GF-D8 (cell line): ENCODE measurements around the gene THRB.
"Not testable (repeated sequence)": the region's sequence is repeated elsewhere in the genome, so short reads cannot be mapped to it uniquely, and the experiment has no call there.

ENCODE experiments used
- DNase-seq: peaks from one replicate; lab custom pipeline; 2025; lab: John Stamatoyannopoulos, UW

THRB gene

DNA sequence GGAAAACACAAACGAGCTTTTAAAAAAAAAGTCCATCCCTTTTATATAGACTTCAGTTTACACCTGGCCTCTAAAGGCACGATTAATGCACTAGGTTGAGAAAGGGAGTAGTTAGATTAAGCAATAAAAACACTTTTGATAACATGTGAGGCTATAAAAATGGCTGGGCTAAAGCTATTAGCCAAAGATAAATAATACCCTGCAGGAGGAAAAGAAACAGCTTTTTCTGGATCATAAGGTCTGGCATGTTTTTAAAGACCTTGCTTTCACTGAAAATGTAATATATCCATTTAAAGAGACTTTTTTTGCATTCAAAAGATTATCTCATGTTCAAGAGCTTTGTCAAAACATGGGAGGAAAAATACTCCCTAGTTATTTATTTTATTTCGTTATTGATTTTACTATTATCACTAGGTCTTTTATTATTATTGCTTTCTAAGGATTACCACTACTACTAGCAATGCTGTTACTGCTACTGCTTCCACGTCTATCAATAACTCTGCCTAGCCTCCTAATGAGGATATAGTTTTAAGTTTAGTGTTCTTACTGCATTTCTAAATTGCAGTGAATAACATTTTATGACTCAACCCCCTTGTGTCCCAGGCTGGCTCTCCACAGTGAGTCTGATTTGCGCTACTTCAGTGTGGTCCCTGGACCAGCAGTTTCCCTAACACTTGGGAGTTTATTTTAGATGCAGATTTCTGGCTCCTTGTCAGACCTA is 93.4 kb downstream of the THRB start:
- no peak for DNase-seq

DNA sequence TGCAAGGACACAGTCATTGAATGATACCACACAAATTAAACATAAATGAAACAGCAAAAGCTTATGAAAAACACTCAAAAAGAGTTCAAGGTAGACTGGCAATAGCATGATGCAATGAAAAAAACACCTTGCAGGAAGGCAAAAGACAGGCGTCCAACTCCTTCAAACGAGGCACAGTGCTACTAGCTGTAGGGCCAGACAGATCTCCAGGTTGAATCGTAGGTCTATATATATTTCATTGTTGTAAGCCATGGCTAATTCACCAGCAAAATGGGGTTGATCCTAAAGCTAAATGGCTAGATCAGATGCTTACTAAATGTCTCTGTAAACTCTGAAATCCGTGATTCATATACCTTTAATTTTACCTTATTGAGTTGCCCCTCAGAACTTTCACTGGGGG is 94.2 kb downstream of the THRB start:
- no peak for DNase-seq

DNA sequence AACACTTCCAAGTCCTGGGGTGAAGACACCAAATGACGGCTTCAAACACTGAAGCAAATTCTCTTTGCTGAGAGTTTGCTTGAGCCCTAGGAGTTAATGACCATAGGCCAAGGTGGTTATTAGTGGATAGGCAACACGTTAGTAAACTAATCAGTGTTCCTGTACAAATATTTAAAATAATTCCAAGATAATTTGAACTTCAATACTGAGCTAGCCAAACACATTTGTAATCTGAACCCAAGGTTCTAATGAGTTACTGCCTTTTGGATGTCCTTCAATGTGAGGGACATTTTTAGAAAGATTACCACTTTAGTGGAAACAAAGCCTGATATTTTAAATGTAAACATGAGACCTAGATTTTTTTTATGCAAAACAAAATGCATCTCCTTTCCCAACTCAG is 94.6 kb downstream of the THRB start:
- no peak for DNase-seq

DNA sequence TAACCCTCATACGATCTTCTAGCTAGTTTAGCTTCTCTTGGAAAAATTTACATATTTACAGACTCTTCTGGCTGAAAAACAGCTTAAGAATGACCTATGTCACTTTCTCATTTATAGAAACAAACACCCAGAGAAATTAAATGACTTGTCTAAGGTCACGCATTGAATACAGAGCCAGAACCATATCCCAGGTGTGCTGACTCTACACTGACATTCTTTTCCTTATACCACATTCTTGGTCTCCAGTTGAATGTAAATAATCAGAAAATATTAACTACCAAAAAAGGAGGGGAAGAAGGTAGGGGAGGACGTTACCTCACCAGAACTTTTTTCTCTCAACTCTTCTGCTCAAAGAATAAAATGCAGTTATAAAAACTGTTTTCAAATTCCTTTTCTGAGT is 95.0 kb downstream of the THRB start:
- DNase-seq: no peak

DNA sequence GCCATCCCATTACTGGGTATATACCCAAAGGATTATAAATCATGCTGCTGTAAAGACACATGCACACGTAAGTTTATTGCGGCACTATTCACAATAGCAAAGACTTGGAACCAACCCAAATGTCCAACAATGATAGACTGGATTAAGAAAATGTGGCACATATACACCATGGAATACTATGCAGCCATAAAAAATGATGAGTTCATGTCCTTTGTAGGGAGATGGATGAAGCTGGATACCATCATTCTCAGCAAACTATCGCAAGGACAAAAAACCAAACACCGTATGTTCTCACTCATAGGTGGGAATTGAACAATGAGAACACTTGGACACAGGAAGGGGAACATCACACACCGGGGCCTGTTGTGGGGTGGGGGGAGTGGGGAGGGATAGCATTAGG is 95.9 kb downstream of the THRB start:
- not testable (repeated sequence) for DNase-seq

DNA sequence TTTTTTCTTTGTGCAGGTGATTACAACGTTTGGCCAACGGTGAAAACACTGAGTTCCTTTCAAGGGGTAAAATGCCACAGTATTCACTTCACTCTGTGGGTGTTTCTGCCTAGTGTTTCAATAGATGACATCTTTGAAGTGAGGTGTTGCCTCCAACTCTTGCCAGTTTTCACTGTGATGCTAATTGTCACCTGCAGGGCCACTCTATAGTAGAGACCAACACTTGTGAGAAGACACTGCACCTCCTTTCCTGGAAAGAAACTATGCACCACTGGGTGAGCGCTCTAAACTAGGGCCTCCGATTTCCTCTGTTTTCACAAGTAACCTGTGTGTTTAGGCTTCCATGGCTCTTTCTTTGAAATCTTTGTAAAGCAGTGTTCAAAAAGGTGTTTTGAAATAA is 98.3 kb downstream of the THRB start:
- no peak for DNase-seq

DNA sequence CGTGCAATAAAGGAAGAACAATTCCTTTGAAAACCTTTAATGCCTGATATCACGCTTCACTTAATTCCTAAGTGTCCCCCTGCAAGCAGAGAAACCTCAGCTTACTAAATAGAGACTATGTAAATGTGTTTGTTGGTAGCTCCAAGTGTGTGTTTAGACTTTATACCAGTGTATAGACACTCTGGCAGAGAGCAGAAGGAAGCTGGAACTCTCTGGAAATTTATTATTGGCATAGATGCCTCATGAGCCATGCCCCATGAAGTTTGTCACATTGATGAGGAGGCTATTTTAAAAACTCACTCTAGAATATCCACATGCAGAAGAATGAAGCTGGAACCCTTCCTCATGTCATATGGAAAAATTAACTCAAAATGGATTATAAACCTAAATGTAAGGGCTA is 99.9 kb downstream of the THRB start:
- no peak for DNase-seq

DNA sequence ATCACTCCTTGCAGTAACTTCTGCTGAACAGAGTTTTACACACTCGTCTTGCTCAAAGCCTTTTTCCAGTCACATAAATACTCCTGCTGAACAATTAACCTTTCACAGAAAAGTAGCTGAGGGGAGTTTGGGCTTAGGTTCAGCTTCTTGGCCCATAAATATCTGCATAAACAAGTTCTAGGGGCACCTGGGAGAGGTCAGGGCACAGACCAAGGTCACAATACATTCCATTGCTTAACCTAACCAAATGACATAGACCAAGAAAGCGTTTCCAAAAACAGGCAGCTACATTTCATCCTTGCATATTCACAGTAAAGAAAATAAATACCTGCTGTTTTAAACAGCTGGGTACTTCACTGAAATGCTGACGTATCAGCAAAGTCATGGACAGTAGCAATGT is 101.3 kb downstream of the THRB start:
- DNase-seq: no peak

DNA sequence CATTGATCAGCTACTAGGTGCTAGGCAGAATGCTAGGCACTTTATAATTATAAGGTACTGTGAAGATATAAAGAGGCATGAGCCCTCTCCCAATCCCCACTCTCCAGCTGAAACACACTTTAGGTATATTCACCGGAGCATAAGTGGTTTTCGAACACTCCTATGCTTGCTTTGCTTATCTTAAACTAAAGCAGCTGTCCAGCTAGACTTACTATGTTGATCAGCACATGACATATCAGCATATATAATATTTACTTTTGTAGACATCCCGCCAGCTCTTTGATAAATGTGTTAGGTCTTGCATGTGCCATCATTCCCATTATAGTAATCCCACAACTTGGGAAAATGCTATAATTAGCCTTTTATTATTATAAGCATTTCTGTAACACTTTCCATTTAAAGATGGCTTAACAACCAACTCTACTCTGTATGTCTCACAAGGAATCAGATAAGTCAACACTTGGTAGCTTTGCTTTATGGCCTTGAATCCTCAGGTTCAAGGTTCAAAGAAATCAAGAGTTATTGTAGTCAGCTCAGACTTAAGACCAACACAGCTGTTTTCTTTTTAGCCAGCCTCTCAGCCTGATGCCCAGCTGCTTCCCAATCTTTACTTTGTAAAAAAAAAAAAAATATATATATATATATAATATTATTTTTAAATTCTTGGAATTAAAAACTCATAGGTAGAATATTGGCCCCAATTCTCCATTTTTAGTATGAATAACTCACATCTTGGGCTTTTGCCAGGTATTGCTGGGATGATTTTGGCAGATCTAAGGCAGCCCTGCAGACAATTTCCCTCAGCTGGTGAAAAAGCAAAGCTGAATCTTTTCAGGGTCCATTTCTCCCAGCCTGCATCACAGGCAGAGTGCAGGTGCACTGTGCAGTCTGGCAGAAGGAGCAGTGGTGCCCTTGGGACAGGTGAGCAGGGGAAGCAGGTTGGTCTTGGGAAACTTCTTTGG is 104.2 kb downstream of the THRB start:
- no peak for DNase-seq

DNA sequence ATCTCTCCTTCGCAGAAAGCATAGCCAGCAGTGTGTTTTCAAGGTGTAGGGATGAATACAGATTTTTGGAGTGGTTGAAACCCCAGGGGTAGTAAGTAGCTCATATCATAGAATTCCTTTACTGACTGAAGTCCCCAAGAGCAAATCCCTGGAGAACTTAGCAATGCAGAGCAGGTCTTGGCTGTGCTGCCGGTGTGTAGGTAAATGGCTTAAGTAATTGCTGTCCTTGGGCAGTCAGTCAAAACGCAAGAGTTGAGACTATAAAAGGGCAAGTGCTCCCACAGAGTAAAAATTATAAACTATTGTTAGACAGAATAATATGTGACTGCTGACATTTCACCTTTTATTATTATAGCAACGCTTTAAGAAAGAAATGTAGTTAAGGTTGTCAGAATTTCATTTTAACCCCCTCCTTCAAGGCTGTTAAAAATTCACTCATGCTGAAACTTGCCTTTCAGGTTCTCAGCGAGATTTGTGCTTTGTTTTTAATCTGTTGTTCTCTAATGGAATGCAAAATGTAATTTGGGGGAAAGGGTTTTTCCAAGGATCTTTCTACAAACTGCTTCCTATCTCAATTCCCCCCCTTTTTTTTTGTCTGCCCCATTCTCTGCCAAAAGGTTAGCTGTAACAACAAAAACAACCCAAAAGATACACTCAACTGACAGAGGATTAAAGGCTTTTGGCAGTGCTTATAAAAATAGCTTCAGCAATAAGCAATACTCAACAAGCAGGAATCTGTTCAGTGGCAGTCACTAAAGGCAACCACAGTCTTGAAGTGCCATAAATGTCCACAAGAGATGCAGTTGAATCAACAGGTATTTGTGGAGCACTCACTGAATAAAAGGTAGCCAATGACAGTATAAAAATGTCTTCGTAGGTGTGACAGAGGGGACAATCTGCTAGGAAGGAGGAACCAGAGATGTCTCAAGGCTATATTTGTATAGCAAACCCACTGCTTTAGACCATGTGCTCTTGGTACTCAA is 105.3 kb downstream of the THRB start:
- DNase-seq: no peak

DNA sequence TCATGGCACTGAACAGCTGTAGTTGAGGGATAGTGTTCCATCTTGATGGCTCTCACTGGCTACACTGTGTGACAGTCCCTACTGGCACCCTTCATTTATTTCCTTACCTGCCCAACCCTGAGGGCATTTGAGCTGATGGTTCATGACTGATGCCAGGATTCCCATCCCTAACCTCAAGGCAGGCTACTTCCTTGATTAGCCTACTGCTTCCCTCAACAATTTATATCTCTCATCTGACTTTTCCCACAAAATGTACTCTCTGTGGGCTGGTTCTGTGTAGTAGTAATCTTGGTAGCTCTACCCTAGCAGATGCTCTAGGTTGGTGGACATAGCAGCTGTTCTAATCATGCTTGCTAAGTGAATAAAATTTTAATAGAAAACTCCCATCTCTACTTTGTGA is 106.0 kb downstream of the THRB start:
- no peak for DNase-seq

DNA sequence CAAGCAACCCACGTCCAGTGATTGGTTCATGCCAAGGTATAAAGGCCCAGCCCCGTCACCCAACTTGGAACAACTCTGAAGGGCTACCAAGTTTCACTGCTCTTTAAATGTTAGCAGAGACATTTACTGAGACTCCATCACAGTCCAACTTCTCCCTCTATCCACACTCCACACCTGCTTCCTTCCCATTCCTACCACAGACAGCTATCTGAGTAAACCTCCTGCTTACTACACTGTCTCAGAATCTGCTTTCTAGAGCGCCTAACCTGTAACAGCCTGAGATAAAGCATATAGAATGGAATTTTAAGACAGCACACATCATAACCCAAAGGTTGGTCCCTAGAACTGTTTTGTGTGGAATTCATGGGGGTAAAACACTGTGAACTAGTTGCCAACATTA is 106.5 kb downstream of the THRB start:
- no peak for DNase-seq

DNA sequence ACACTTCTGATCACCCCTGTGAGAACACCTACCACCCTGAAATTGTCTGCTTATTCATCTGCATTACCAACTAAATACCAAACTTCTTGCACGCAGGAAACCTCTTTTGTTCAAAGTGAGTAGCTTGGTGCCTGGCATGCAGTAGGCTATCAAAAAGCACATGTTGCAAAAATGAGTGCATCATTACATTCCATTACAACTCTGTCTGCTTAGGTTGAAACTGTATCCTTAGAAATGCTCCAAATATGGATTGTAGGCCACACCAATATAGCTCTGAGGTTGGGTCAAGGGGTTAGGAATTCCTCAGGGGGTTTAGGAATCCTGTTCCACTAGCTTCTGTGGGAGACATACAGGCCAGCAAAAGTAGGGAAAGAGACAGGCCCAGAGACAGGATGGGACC is 107.2 kb downstream of the THRB start:
- no peak for DNase-seq

DNA sequence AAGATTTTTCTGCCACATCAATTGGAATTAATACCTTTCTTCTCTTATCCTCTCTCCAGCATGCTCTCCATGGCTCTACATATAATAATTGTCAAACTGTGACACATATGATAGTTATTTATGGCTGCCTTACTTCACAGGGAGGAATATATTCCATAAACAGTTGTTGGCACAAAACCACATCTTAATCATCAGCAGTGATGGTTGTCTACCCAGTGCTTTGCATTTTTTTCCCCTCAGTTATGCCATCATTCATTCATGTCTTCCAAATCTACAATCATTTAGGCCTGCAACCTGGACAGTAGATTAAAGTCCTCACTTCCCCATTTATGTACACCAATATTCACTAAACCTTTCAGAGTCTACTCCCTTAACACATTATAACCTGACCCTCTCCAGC is 107.7 kb downstream of the THRB start:
- DNase-seq: no peak

DNA sequence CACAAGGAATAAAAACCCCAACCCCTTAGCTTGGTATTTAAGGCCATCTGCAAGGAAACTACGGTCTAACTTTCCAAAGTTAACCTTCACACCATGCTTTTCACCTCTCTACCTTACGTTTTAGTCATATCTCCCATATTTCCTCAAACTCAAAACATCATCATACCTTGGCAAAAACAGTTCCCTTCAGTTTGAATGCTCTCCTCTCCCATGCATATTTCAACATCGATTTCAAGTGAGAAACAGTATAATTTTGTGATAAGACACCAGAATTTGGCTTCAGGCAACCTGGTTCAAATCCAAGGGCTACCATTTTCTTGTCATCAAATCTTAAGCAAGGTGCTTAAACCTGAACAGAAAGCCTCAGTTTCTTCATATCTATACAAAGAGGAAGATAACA is 108.2 kb downstream of the THRB start:
- no peak for DNase-seq

DNA sequence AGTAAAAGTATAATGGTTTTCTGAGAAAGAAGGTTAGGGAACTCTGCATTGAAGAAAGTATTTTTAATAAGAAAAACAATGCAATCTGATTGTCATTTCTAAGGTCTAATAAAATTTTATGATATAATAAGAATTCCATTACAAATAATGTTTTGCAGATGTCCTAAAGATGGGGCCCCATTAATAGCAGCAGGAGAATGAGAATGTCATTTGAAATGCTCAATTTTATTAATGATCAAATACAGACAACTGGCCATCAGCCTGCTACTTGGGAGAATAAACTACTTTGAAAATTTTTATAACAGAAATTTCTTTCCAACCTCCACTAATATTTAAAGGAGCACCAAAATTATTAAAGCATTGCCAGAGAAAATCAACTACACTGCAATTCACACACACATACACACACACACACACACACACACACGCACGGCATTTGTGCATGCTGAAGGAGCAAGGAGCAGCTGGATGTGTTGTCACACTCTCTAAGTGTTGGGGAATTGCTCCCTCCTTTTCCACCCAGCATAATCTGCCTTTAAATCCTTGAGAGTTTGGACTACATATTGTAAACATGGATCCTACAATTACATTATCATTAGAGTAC is 109.5 kb downstream of the THRB start:
- DNase-seq: no peak

DNA sequence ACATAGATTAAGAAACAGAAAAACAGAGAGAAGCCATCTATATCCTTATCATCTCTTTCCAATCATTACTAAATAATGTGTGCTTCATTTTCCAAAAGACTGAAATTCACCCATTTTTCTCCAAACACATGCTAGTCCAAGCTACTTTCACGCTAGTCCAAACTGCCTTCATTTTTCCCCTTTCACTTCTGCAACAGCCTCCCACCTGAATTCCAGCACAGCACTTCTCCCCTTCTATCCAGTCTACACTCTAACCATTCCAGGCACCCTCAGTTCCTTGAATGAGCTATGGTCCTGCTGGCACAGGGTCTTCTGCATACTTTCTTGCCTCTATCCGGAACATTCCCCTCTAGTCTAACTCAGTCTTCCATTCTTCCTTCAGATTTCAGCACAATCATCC is 112.0 kb downstream of the THRB start:
- DNase-seq: no peak

DNA sequence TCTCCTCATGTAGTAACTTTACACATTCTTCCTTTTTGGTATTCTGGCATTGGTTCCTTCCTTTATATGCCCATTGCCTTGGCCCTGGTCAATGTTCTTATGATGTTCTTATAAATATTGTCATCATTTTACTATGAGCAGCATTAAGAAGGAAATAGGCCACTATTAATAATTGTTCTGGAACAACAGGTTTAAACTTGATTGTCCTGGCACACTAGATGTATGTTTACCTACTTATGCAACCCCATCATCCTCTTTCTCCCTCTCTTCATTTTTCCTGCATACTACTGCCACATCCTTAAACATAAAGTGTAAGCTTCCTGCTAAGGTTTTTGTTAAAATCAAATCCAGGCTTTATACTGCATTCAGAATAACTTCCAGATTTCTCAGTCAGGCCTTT is 114.7 kb downstream of the THRB start:
- DNase-seq: no peak

DNA sequence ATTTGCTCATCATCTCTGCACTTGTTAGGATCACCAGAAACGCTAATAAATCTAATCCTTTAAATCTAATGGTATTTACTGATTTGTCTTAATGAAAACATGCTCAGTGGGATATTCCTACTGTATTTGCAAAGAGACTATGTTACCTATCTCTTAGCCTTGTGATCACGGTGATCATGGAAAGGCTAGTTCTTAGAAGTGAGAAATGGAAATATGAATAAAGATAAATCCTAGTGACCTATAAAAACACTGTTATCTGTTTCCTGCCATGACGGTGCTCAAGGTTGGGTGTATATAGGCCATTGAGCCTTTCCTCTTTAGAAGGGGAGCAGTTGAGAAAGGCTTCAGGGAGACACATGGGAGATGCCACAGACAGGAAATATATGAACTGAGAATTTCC is 116.3 kb downstream of the THRB start:
- DNase-seq: no peak

DNA sequence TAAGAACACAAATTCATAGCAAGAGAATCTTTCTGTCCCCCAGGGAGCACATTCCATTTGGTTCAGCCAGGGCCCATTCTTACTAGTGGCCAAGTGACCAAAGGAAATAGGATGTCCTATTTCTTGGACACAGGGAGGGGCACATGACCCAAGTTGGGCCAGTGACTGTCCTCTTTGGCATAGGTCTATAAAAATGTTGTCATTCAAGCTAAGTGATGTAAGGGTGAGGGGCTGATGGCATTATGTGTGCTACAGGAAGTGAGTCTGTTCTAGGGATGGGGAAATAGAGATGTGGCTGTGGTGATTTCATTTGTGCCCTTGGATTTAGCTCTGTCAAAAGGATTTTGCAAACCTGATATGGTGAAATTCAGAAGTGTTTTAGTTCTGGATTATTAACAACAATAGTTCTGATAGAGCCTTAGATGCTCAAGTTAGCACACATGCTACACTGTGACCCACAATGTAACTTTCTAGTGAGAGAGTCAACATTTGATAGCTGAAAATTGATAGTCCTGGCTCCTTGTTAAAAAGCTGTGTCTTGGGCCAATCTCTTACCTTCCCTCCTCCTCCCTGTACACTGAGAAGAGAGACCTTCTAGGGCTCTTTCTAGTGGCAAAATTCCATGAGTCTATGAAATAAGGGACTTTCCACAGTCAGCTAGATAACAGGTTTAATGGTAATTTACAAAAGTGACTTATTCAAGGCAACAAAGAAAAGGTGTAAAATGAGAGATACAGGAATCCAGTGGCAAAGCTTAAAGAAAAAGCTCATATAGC is 117.2 kb downstream of the THRB start:
- no peak for DNase-seq

DNA sequence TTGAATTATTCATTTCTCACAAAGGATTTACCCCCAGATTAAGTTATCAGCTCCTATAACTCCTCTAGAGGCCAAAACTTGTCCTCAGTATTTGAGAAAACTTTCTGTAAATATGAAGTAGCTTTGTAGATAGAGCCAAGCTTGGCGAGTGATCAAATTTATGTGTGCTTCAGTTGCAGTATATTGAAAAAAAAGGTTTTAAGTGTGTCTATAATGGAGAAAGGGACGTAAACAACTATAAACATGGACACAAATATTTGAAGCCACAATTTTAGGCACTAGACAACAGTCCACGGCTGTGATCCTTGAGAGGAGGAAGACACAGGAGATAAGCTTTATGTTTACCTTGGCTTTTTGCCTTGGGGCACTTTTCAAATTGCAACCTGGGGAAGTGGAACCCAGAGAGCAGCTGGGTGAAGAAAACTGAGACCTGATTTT is 118.7 kb downstream of the THRB start:
- no peak for DNase-seq
